Measurements from ENCODE around the gene SLC12A1.

DNA sequence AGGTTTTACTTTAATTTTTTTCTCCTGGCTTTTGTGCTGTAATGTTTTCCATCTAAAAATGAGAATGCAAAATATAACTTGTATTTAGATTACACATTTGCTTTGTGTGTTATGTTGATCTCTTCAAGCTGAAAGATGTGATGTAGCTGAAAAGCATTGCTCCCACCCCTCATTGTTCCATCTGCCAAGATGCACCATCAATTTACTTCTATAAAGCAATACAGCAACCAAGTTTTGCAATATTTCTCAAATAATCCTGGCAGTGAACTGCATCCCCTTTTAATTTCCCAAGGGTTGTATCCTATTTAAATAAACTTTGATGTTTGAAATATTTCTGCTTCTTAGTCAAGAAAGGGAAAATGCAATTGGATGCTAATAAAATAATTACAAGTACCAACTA, 72.6 kb downstream of the SLC12A1 start:
- TF ChIP-seq, protein P1, sequence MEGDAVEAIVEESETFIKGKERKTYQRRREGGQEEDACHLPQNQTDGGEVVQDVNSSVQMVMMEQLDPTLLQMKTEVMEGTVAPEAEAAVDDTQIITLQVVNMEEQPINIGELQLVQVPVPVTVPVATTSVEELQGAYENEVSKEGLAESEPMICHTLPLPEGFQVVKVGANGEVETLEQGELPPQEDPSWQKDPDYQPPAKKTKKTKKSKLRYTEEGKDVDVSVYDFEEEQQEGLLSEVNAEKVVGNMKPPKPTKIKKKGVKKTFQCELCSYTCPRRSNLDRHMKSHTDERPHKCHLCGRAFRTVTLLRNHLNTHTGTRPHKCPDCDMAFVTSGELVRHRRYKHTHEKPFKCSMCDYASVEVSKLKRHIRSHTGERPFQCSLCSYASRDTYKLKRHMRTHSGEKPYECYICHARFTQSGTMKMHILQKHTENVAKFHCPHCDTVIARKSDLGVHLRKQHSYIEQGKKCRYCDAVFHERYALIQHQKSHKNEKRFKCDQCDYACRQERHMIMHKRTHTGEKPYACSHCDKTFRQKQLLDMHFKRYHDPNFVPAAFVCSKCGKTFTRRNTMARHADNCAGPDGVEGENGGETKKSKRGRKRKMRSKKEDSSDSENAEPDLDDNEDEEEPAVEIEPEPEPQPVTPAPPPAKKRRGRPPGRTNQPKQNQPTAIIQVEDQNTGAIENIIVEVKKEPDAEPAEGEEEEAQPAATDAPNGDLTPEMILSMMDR (IDR thresholded peaks at IDR 0.05), result no peak
- TF ChIP-seq POLR2A (IDR thresholded peaks at IDR 0.05), result no peak
- TF ChIP-seq POLR2AphosphoS5 (IDR thresholded peaks at IDR 0.05), result no peak
- TF ChIP-seq EP300 (IDR thresholded peaks at IDR 0.05), result no peak
